Transverse colon (tissue), 4 donors: ENCODE results near the gene FIG4. TPM values are rescaled to one million over a fixed set of nuclear protein-coding genes. Genes with fewer than 3 reads are reported as not detected.

Source experiments
- DNase-seq: peaks from one replicate; pipeline ENCODE4 v3.0.0-alpha.2; 2019
- H3K27ac ChIP-seq, 4 donors: fragments of 200-600 bp; sonication (generic); 2 replicates each; pipeline ENCODE4 v1.5.1; 2016 to 2018; ENCODE audit warnings: inconsistent platforms in 4 of 4
- H3K27me3 ChIP-seq: fragments of 200-600 bp; sonication (generic); 2 replicates; pipeline ENCODE4 v1.5.1; 2017; ENCODE audit warnings: inconsistent platforms
- H3K36me3 ChIP-seq, 4 donors: fragments of 200-600 bp; sonication (generic); 2 replicates each; pipeline ENCODE4 v1.5.1; 2017 to 2019; ENCODE audit warnings: inconsistent platforms in 4 of 4
- H3K4me1 ChIP-seq, 4 donors: fragments of 200-600 bp; sonication (generic); 2 replicates each; pipeline ENCODE4 v1.5.1; 2017 to 2020; ENCODE audit warnings: inconsistent platforms in 4 of 4
- H3K4me3 ChIP-seq, 4 donors: fragments of 200-600 bp; sonication (generic); 1 replicate in 1 of 4; 2 replicates in 3 of 4; pipeline versions ENCODE4 v1.5.1 to v1.6.1; 2017 to 2019; ENCODE audit warnings: inconsistent platforms in 4 of 4
- H3K9me3 ChIP-seq, 2 donors: fragments of 200-600 bp; sonication (generic); 2 replicates each; pipeline ENCODE4 v1.5.1; 2017 to 2019; ENCODE audit warnings: inconsistent platforms in 2 of 2
- EP300 ChIP-seq: sonication (generic); formaldehyde crosslinking; IDR thresholded peaks from one replicate; pipeline ENCODE4 v1.6.1; 2017; ENCODE audit warnings: antibody characterized with exemption, low read depth
- POLR2A ChIP-seq: fragments of 450-650 bp; IDR thresholded peaks from one replicate; pipeline ENCODE4 v1.6.1; 2016; ENCODE audit warnings: antibody characterized with exemption, mild to moderate bottlenecking, moderate library complexity
- POLR2AphosphoS5 ChIP-seq, 3 donors: sonication (generic); formaldehyde crosslinking; IDR thresholded peaks; one replicate each; pipeline ENCODE4 v1.6.1; 2016; ENCODE audit warnings: antibody characterized with exemption in 3 of 3
- WGBS, 2 donors: methylation state at CpG; one replicate each; pipeline ENCODE4 v1.1.5; 2018; ENCODE audit warnings: low coverage in 1 of 2; 5-methylcytosine and 5-hydroxymethylcytosine counted together
- in situ Hi-C, 4 donors: fragments of 200-750 bp; cut with MboI; loops; one replicate each; pipeline versions ENCODE4 v1.15.0 to v1.15.1; 2017; ENCODE audit warnings: low sequenced_read_pairs in 3 of 4, low pct_ligation_motif_present in 1 of 4, low pct_unique_long_range_greater_than_20kb in 1 of 4
- intact Hi-C: fragments of 100-400 bp; cut with DNase I; formaldehyde crosslinking; loops from one replicate; pipeline ENCODE4 v1.15.1; 2023; ENCODE audit warnings: low total_unique reads
- total RNA-seq, 4 donors: library from RNA; depleted of rRNA; stranded (reverse); fragments of >200 nt; gene quantifications; one replicate each; pipeline ENCODE4 v1.1.0, GENCODE V29; 2016
- TF ChIP-seq, protein P1 (sequence below), 5 experiments: fragments of 200-600 bp in 3 of 5; fragments of 450-650 bp in 2 of 5; sonication (generic) in 3 of 5; IDR thresholded peaks; 1 replicate in 2 of 5; 2 replicates in 3 of 5; pipeline ENCODE4 v1.5.1; 2016 to 2017; ENCODE audit warnings: antibody characterized with exemption in 5 of 5, inconsistent platforms in 3 of 5, mild to moderate bottlenecking in 2 of 5, moderate library complexity in 1 of 5

The FIG4 gene
- total RNA-seq, 4 donors from 2014 or later: 3.7 to 21.6 (median 15.2) TPM

GRCh38 chr6:109717971-109718370 is 26.9 kb downstream of the FIG4 start:
- Histone ChIP-seq H3K4me3 (no peak overlapping the region), H3K36me3 (no peaks in the 10 kb centered on the region), H3K9me3 (no peaks in the 10 kb centered on the region), H3K27me3 (no peaks in the 10 kb centered on the region), H3K4me1 (peaks cover 0 to 5% (median 0%) of the 10 kb centered on the region in 4 donors), H3K27ac (no peak overlapping the region)
- intact Hi-C loops: no loop called here
- 80 to 91% methylated on average over 2 of the region's 2 CpGs for WGBS, 2 donors
- in situ Hi-C loops: loop anchor here in 2 of 4 donors (25.0 kb wide), 1 partner anchor 669 kb away; no protein-coding TSS in a partner anchor
- no peak for DNase-seq
- TF ChIP-seq POLR2A (no peak), POLR2AphosphoS5 (IDR thresholded peaks at IDR 0.05) (no peak), EP300 (no peak)
- TF ChIP-seq, protein P1, sequence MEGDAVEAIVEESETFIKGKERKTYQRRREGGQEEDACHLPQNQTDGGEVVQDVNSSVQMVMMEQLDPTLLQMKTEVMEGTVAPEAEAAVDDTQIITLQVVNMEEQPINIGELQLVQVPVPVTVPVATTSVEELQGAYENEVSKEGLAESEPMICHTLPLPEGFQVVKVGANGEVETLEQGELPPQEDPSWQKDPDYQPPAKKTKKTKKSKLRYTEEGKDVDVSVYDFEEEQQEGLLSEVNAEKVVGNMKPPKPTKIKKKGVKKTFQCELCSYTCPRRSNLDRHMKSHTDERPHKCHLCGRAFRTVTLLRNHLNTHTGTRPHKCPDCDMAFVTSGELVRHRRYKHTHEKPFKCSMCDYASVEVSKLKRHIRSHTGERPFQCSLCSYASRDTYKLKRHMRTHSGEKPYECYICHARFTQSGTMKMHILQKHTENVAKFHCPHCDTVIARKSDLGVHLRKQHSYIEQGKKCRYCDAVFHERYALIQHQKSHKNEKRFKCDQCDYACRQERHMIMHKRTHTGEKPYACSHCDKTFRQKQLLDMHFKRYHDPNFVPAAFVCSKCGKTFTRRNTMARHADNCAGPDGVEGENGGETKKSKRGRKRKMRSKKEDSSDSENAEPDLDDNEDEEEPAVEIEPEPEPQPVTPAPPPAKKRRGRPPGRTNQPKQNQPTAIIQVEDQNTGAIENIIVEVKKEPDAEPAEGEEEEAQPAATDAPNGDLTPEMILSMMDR (IDR thresholded peaks at IDR 0.05): no peak

DNA sequence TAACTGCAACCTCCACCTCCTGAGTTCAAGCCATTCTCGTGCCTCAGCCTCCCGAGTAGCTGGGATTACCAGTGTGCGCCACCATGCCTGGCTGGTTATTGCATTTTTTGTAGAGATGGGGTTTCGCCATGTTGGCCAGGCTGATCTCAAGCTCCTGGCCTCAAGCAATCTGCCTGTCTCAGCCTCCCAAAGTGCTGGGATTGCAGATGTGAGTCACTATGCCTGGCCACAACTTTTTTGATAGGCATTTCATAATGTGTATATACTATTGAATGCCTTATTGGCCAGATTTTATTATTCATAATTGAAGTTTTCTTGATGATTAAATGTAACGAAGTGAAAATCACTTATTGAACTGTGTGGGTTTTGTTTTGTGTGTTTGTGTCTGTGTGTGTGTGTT is 27.9 kb downstream of the FIG4 start:
- in situ Hi-C loops (loop anchor here in 2 of 4 donors (25.0 kb wide), 1 partner anchor 668 kb away; no protein-coding TSS in a partner anchor), intact Hi-C loops (no loop called here)
- DNase-seq: no peak
- no peaks in the 10 kb centered on the region for H3K27me3 ChIP-seq
- no peak for TF ChIP-seq EP300
- no peak for TF ChIP-seq POLR2AphosphoS5 (IDR thresholded peaks at IDR 0.05)
- TF ChIP-seq POLR2A: no peak
- TF ChIP-seq, protein P1 (IDR thresholded peaks at IDR 0.05): no peak
- peaks cover 0 to 5% (median 0%) of the 10 kb centered on the region in 4 donors for H3K4me1 ChIP-seq
- no peak overlapping the region for H3K27ac ChIP-seq
- H3K9me3 ChIP-seq: no peaks in the 10 kb centered on the region
- H3K4me3 ChIP-seq: no peak overlapping the region
- 96 to 98% methylated on average over 4 to 5 of the region's 5 CpGs for WGBS, 2 donors
- peaks cover 0 to 3% (median 0%) of the 10 kb centered on the region in 4 donors for H3K36me3 ChIP-seq

DNA sequence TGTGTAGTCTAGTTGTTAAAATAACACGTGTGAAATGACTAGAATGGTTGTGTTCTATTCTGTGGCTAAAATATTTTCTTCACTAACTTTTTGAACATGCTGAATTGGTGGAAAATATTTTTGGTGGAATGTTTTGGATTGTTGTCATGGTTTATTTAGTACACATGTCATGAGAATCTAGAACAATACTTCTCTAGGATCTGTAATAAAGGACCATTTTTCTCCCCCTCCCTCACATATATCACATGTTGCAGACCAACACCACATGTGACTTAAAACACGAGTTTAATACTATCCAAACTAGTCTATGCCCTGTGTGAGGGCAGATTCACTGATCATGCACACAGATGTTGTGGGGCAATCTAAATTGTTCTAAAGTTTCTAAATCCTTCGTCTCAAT is 29.2 kb downstream of the FIG4 start:
- TF ChIP-seq, protein P1 (IDR thresholded peaks at IDR 0.05): no peak
- TF ChIP-seq POLR2AphosphoS5 (IDR thresholded peaks at IDR 0.05) (no peak), EP300 (no peak), POLR2A (no peak)
- intact Hi-C loops: no loop called here
- in situ Hi-C loops: loop anchor here in 2 of 4 donors (25.0 kb wide), 1 partner anchor 667 kb away; no protein-coding TSS in a partner anchor
- DNase-seq: no peak
- Histone ChIP-seq H3K4me3 (no peak overlapping the region), H3K36me3 (peaks cover 0 to 6% (median 0%) of the 10 kb centered on the region in 4 donors), H3K27me3 (no peaks in the 10 kb centered on the region), H3K9me3 (no peaks in the 10 kb centered on the region), H3K4me1 (peaks cover 0 to 5% (median 0%) of the 10 kb centered on the region in 4 donors), H3K27ac (no peak overlapping the region)
- 79 to 87% methylated on average over 2 to 3 of the region's 3 CpGs for WGBS, 2 donors

DNA sequence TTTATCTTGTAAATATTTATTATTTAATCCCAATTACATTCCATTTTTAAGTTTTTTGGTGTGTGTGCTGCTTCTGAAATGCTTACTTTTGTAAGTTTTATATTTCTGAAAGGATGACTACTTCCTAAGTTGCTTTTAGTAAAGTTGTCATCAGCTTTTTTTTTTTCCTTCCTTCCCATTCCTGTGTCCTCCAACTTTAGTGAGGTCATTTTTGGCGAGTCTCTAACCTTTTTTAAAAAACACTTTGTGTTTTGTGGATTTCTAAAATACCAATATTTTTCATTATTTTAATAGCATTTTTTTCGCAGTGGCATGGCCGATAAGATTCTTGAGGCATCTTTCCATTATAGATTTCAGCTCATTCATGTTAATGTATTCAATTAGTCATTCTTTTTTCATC is 30.9 kb downstream of the FIG4 start:
- no peaks in the 10 kb centered on the region for H3K9me3 ChIP-seq
- WGBS, 2 donors: 90 to 97% methylated on average over 3 of the region's 3 CpGs
- no peak overlapping the region for H3K4me3 ChIP-seq
- H3K4me1 ChIP-seq: peaks cover 0 to 5% (median 0%) of the 10 kb centered on the region in 4 donors
- in situ Hi-C loops: loop anchor here in 2 of 4 donors (25.0 kb wide), 1 partner anchor 665 kb away; no protein-coding TSS in a partner anchor
- H3K27ac ChIP-seq: no peak overlapping the region
- intact Hi-C loops: no loop called here
- H3K36me3 ChIP-seq: peaks cover 0 to 6% (median 0%) of the 10 kb centered on the region in 4 donors
- TF ChIP-seq POLR2A (no peak), POLR2AphosphoS5 (IDR thresholded peaks at IDR 0.05) (no peak), EP300 (no peak)
- TF ChIP-seq, protein P1 (IDR thresholded peaks at IDR 0.05): no peak
- DNase-seq: no peak
- H3K27me3 ChIP-seq: no peaks in the 10 kb centered on the region
